Ovary (tissue), 9 donors: ENCODE data around the gene PKM. TPM values are rescaled to one million over a fixed set of nuclear protein-coding genes. Genes with fewer than 3 reads are reported as not detected.

Experiments
- DNase-seq, 5 donors: peaks; one replicate each; pipeline ENCODE4 v3.0.0-alpha.2; 2019 to 2020
- H3K27ac ChIP-seq, 2 donors: fragments of 200-600 bp; one replicate each; pipeline versions ENCODE4 v1.5.1 to v1.8.0; 2019 to 2022
- H3K27me3 ChIP-seq: fragments of 200-600 bp; one replicate; pipeline ENCODE4 v1.8.0; 2022
- H3K36me3 ChIP-seq: fragments of 200-600 bp; sonication (generic); one replicate; pipeline ENCODE4 v1.5.1; 2019
- H3K4me1 ChIP-seq: one replicate; pipeline ENCODE4 v1.8.1; 2013; ENCODE audit warnings: mild to moderate bottlenecking, moderate library complexity; ENCODE audit not compliant: insufficient read depth
- H3K4me3 ChIP-seq: fragments of 200-600 bp; sonication (generic); one replicate; pipeline ENCODE4 v1.5.1; 2017
- H3K9me3 ChIP-seq, 2 donors: fragments of 200-600 bp in 1 of 2; sonication (generic) in 1 of 2; one replicate each; pipeline versions ENCODE4 v1.5.1 to v1.8.1; 2013 to 2019; ENCODE audit warnings: mild to moderate bottlenecking in 1 of 2, moderate library complexity in 1 of 2
- CTCF ChIP-seq, 3 donors: fragments of 450-650 bp in 2 of 3; fragments of 200-600 bp in 1 of 3; IDR thresholded peaks; one replicate each; pipeline versions ENCODE4 v1.5.1 to v1.8.0; 2016 to 2022; ENCODE audit warnings: antibody characterized with exemption in 3 of 3, mild to moderate bottlenecking in 1 of 3
- EP300 ChIP-seq: sonication (generic); formaldehyde crosslinking; IDR thresholded peaks from one replicate; pipeline ENCODE4 v1.6.1; 2017; ENCODE audit warnings: antibody characterized with exemption
- POLR2A ChIP-seq: fragments of 450-650 bp; IDR thresholded peaks from one replicate; pipeline ENCODE4 v1.6.1; 2017; ENCODE audit warnings: antibody characterized with exemption, mild to moderate bottlenecking, moderate library complexity
- WGBS, 3 donors: extraction: QIAGEN DNeasy Blood & Tissue Kit in 1 of 3; methylation state at CpG; one replicate each; pipeline versions ENCODE4 v1.1.5 to v1.1.7; 2013 to 2017; 5-methylcytosine and 5-hydroxymethylcytosine counted together
- intact Hi-C, 4 donors: fragments of 100-400 bp; cut with DNase I; formaldehyde crosslinking; loops; one replicate each; pipeline versions ENCODE4 v1.11.0 to v1.15.1; 2022 to 2023
- polyA plus RNA-seq, 2 donors: library from polyadenylated mRNA; stranded (reverse); fragments of 200-250 nt in 1 of 2; fragments of 350-450 nt in 1 of 2; fragmentation: Illumina TruSeq in 1 of 2; extraction: RNeasy Lipid Tissue Mini Kit (QIAGEN cat#74804) in 1 of 2; gene quantifications; one replicate each; pipeline ENCODE4 v1.2.3, GENCODE V29; 2013 to 2014
- total RNA-seq, 7 donors: library from RNA; depleted of rRNA in 2 of 7; stranded (reverse); fragments of >200 nt in 2 of 7; fragmentation: NEBNext Ultra II Directional in 3 of 7; extraction: Animal tissue kit (Norgen Biotek cat#: 25700) in 3 of 7; gene quantifications; one replicate each; pipeline versions ENCODE4 v1.1.0 to v1.2.4, GENCODE V29; 2016 to 2023
- donor health status: DM: no; HTN: no; CAD: no; lungs with moderate emphysema.
- donor health status: DM: no; HTN: no; CAD: no.
- donor health status: Bipolar disorder and iron deficiency.
- donor health status: DM: yes; HTN: yes; CAD: no.
- donor health status: DM: no; HTN: no; CAD: no.
- donor health status: DM: yes; HTN: yes; CAD: no.

Gene PKM
- total and polyA plus RNA-seq, 9 donors: 128 to 692 (median 291) TPM

GRCh38 chr15:72169236-72169920 lies 61.6 kb downstream of the PKM start:
- Histone ChIP-seq H3K4me1 (no peaks in the 10 kb centered on the region), H3K4me3 (no peak overlapping the region), H3K9me3 (no peaks in the 10 kb centered on the region), H3K27me3 (no peaks in the 10 kb centered on the region), H3K27ac (no peak overlapping the region), H3K36me3 (no peaks in the 10 kb centered on the region)
- no peak for DNase-seq
- no peak for TF ChIP-seq CTCF (IDR thresholded peaks at IDR 0.05)
- TF ChIP-seq POLR2A: no peak
- TF ChIP-seq EP300: no peak
- intact Hi-C loops: loop anchor here in 1 of 4 donors (10.0 kb wide), 1 partner anchor 425 kb away; no protein-coding TSS in a partner anchor
- 74 to 83% (median 75%) methylated on average over 10 of the region's 10 CpGs for WGBS, 3 donors

GRCh38 chr15:72168808-72169190 lies 62.2 kb downstream of the PKM start:
- Histone ChIP-seq H3K9me3 (no peaks in the 10 kb centered on the region), H3K27me3 (no peaks in the 10 kb centered on the region), H3K4me1 (no peaks in the 10 kb centered on the region), H3K4me3 (no peak overlapping the region), H3K27ac (no peak overlapping the region), H3K36me3 (no peaks in the 10 kb centered on the region)
- WGBS, 3 donors: 30 to 40% (median 38%) methylated on average over 4 of the region's 4 CpGs
- no peak for DNase-seq
- TF ChIP-seq CTCF (IDR thresholded peaks at IDR 0.05) (no peak), POLR2A (no peak), EP300 (no peak)
- intact Hi-C loops: loop anchor here in 1 of 4 donors (10.0 kb wide), 1 partner anchor 424 kb away; no protein-coding TSS in a partner anchor

- H3K9me3 ChIP-seq: no peaks in the 10 kb centered on the region
- no peak overlapping the region for H3K27ac ChIP-seq
- intact Hi-C loops: loop anchor here in 1 of 4 donors (10.0 kb wide), 1 partner anchor 423 kb away; no protein-coding TSS in a partner anchor
- H3K36me3 ChIP-seq: no peaks in the 10 kb centered on the region
- TF ChIP-seq CTCF (IDR thresholded peaks at IDR 0.05) (no peak), POLR2A (no peak), EP300 (no peak)
- H3K4me1 ChIP-seq: no peaks in the 10 kb centered on the region
- 6 to 25% (median 9%) methylated on average over 7 of the region's 7 CpGs for WGBS, 3 donors
- H3K27me3 ChIP-seq: no peaks in the 10 kb centered on the region
- DNase-seq: peak in 1 of 5 donors; percentile 57
- H3K4me3 ChIP-seq: no peak overlapping the region
Measured at GRCh38 chr15:72168131-72168807, 62.7 kb downstream of the PKM start.

GRCh38 chr15:72167445-72167844 lies 63.5 kb downstream of the PKM start:
- Histone ChIP-seq H3K27me3 (no peaks in the 10 kb centered on the region), H3K36me3 (no peaks in the 10 kb centered on the region), H3K4me3 (no peak overlapping the region), H3K4me1 (no peaks in the 10 kb centered on the region), H3K9me3 (no peaks in the 10 kb centered on the region), H3K27ac (no peak overlapping the region)
- DNase-seq: no peak
- TF ChIP-seq CTCF (IDR thresholded peaks at IDR 0.05): no peak
- TF ChIP-seq POLR2A: no peak
- no peak for TF ChIP-seq EP300
- intact Hi-C loops: loop anchor here in 1 of 4 donors (10.0 kb wide), 1 partner anchor 423 kb away; no protein-coding TSS in a partner anchor
- 81 to 90% (median 85%) methylated on average over 6 of the region's 6 CpGs for WGBS, 3 donors
